HepG2 (cell line): ENCODE data around the gene RNU6-8. TPM values are rescaled to one million over a fixed set of nuclear protein-coding genes. Genes with fewer than 3 reads are reported as not detected.

Experiments used
- GATAD1 ChIP-seq: IDR thresholded peaks from 2 replicates; pipeline ENCODE4 v1.6.1; 2016; ENCODE audit warnings: missing genetic modification reagents, missing compliant biosample characterization
- IKZF5 ChIP-seq: IDR thresholded peaks from 2 replicates; pipeline ENCODE4 v1.6.1; 2018; ENCODE audit warnings: missing genetic modification reagents, mild to moderate bottlenecking, missing compliant biosample characterization
- JUN ChIP-seq: sonication (generic); formaldehyde crosslinking; IDR thresholded peaks from 2 replicates; pipeline ENCODE4 v1.4.0; 2020; ENCODE audit warnings: mild to moderate bottlenecking, missing genetic modification reagents
- KLF16 ChIP-seq, 2 experiments: sonication (generic) in 1 of 2; formaldehyde crosslinking in 1 of 2; IDR thresholded peaks; 2 replicates each; pipeline versions ENCODE4 v1.6.1 to v1.8.0; 2016 to 2023; ENCODE audit warnings: missing genetic modification reagents in 2 of 2, missing compliant biosample characterization in 1 of 2
- MEF2D ChIP-seq: sonication (generic); formaldehyde crosslinking; IDR thresholded peaks from 2 replicates; pipeline ENCODE4 v1.5.1; 2020; ENCODE audit warnings: mild to moderate bottlenecking, missing genetic modification reagents
- NAIF1 ChIP-seq: sonication (generic); formaldehyde crosslinking; IDR thresholded peaks from 2 replicates; pipeline ENCODE4 v1.5.0; 2020; ENCODE audit warnings: mild to moderate bottlenecking, missing genetic modification reagents, borderline replicate concordance
- NCOR1 ChIP-seq: fragments of 200-600 bp; sonication (generic); IDR thresholded peaks from 2 replicates; pipeline ENCODE4 v1.7.0; 2017; ENCODE audit warnings: antibody characterized with exemption, low read length, borderline replicate concordance
- ZBTB43 ChIP-seq: sonication (generic); formaldehyde crosslinking; conservative IDR thresholded peaks from 2 replicates; pipeline ENCODE4 v1.4.0; 2020; ENCODE audit warnings: missing genetic modification reagents
- ZNF20 ChIP-seq: sonication (generic); formaldehyde crosslinking; IDR thresholded peaks from 2 replicates; pipeline ENCODE4 v1.4.0; 2020; ENCODE audit warnings: mild to moderate bottlenecking, moderate library complexity, missing genetic modification reagents
- ZNF205 ChIP-seq: IDR thresholded peaks from 2 replicates; pipeline ENCODE4 v1.6.1; 2018; ENCODE audit warnings: missing biosample characterization, missing genetic modification reagents
- ZNF564 ChIP-seq: sonication (generic); formaldehyde crosslinking; IDR thresholded peaks from 2 replicates; pipeline ENCODE4 v1.8.1; 2023; ENCODE audit warnings: mild to moderate bottlenecking, missing genetic modification reagents
- ZNF747 ChIP-seq: sonication (generic); formaldehyde crosslinking; IDR thresholded peaks from 2 replicates; pipeline ENCODE4 v1.8.1; 2023; ENCODE audit warnings: missing genetic modification reagents, mild to moderate bottlenecking, borderline replicate concordance
- polyA plus RNA-seq, 8 experiments: library from polyadenylated mRNA; depleted of rRNA in 3 of 8; stranded (reverse) in 7 of 8; unstranded in 1 of 8; fragments of >200 nt; fragmentation: Illumina TruSeq in 4 of 8; extraction: Trizol in 4 of 8; gene quantifications; 2 replicates each; pipeline versions ENCODE4 v1.2.1 to v1.2.3, GENCODE V29; 2011 to 2016; ENCODE audit warnings: low read depth in 4 of 8, missing spikeins in 1 of 8, mixed read lengths in 1 of 8; ENCODE audit not compliant: insufficient read depth in 1 of 8
- total RNA-seq, 5 experiments: library from RNA; depleted of rRNA; stranded (reverse); fragments of >200 nt; fragmentation: Illumina TruSeq; extraction: Trizol; gene quantifications; 2 replicates each; pipeline ENCODE4 v1.2.3, GENCODE V29; 2016; ENCODE audit warnings: low read depth in 1 of 5
- TF ChIP-seq, protein P1 (sequence below): fragments of 450-650 bp; IDR thresholded peaks from 2 replicates; pipeline ENCODE4 v1.6.1; 2017
- TF ChIP-seq, protein P2 (sequence below): sonication (generic); formaldehyde crosslinking; IDR thresholded peaks from 2 replicates; pipeline ENCODE4 v1.5.0; 2020; ENCODE audit warnings: missing genetic modification reagents
- TF ChIP-seq, protein P3 (sequence below): sonication (generic); formaldehyde crosslinking; IDR thresholded peaks from 2 replicates; pipeline ENCODE4 v1.4.0; 2020; ENCODE audit warnings: missing genetic modification reagents, borderline replicate concordance
- TF ChIP-seq, protein P4 (sequence below): sonication (generic); formaldehyde crosslinking; IDR thresholded peaks from 2 replicates; pipeline ENCODE4 v1.5.0; 2020; ENCODE audit warnings: mild to moderate bottlenecking, missing genetic modification reagents, moderate library complexity

The RNU6-8 gene
- total and polyA plus RNA-seq, 2 of the 13 experiments (the other 11 are each of a cell fraction or from before 2014, with no cell fraction given) = under 0.01 TPM; not detected in 1

- TF ChIP-seq IKZF5 (CRISPR knock-in tag) = peak; percentile 90
- peak; percentile 95 for TF ChIP-seq ZBTB43 (CRISPR knock-in tag)
- TF ChIP-seq ZNF20 (CRISPR knock-in tag) = peak; percentile 66
- TF ChIP-seq ZNF205 = peak; percentile 96
- peak; percentile 88 for TF ChIP-seq NCOR1
- TF ChIP-seq JUN (CRISPR knock-in tag) = peak; percentile 79
- peak; percentile 90; the same call in 1 of the 2 replicates for TF ChIP-seq MEF2D
- TF ChIP-seq, protein P1, sequence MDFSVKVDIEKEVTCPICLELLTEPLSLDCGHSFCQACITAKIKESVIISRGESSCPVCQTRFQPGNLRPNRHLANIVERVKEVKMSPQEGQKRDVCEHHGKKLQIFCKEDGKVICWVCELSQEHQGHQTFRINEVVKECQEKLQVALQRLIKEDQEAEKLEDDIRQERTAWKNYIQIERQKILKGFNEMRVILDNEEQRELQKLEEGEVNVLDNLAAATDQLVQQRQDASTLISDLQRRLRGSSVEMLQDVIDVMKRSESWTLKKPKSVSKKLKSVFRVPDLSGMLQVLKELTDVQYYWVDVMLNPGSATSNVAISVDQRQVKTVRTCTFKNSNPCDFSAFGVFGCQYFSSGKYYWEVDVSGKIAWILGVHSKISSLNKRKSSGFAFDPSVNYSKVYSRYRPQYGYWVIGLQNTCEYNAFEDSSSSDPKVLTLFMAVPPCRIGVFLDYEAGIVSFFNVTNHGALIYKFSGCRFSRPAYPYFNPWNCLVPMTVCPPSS = no peak
- peak; percentile 89 for TF ChIP-seq ZNF564 (CRISPR knock-in tag)
- TF ChIP-seq, protein P2, sequence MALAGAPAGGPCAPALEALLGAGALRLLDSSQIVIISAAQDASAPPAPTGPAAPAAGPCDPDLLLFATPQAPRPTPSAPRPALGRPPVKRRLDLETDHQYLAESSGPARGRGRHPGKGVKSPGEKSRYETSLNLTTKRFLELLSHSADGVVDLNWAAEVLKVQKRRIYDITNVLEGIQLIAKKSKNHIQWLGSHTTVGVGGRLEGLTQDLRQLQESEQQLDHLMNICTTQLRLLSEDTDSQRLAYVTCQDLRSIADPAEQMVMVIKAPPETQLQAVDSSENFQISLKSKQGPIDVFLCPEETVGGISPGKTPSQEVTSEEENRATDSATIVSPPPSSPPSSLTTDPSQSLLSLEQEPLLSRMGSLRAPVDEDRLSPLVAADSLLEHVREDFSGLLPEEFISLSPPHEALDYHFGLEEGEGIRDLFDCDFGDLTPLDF (CRISPR knock-in tag) = peak; percentile 90
- TF ChIP-seq GATAD1 (CRISPR knock-in tag) = peak; percentile 76
- TF ChIP-seq ZNF747 (CRISPR knock-in tag) = peak; percentile 75; the same call in 1 of the 2 replicates
- TF ChIP-seq, protein P3, sequence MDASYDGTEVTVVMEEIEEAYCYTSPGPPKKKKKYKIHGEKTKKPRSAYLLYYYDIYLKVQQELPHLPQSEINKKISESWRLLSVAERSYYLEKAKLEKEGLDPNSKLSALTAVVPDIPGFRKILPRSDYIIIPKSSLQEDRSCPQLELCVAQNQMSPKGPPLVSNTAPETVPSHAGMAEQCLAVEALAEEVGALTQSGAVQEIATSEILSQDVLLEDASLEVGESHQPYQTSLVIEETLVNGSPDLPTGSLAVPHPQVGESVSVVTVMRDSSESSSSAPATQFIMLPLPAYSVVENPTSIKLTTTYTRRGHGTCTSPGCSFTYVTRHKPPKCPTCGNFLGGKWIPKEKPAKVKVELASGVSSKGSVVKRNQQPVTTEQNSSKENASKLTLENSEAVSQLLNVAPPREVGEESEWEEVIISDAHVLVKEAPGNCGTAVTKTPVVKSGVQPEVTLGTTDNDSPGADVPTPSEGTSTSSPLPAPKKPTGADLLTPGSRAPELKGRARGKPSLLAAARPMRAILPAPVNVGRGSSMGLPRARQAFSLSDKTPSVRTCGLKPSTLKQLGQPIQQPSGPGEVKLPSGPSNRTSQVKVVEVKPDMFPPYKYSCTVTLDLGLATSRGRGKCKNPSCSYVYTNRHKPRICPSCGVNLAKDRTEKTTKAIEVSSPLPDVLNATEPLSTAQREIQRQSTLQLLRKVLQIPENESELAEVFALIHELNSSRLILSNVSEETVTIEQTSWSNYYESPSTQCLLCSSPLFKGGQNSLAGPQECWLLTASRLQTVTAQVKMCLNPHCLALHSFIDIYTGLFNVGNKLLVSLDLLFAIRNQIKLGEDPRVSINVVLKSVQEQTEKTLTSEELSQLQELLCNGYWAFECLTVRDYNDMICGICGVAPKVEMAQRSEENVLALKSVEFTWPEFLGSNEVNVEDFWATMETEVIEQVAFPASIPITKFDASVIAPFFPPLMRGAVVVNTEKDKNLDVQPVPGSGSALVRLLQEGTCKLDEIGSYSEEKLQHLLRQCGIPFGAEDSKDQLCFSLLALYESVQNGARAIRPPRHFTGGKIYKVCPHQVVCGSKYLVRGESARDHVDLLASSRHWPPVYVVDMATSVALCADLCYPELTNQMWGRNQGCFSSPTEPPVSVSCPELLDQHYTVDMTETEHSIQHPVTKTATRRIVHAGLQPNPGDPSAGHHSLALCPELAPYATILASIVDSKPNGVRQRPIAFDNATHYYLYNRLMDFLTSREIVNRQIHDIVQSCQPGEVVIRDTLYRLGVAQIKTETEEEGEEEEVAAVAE (CRISPR knock-in tag) = peak; percentile 87
- TF ChIP-seq KLF16 (CRISPR knock-in tag; IDR thresholded peaks at IDR 0.05) = peak in 1 of 2 experiments; percentile 97; a peak in 2 of 4 replicates
- peak; percentile 99 for TF ChIP-seq NAIF1 (CRISPR knock-in tag)
- TF ChIP-seq, protein P4, sequence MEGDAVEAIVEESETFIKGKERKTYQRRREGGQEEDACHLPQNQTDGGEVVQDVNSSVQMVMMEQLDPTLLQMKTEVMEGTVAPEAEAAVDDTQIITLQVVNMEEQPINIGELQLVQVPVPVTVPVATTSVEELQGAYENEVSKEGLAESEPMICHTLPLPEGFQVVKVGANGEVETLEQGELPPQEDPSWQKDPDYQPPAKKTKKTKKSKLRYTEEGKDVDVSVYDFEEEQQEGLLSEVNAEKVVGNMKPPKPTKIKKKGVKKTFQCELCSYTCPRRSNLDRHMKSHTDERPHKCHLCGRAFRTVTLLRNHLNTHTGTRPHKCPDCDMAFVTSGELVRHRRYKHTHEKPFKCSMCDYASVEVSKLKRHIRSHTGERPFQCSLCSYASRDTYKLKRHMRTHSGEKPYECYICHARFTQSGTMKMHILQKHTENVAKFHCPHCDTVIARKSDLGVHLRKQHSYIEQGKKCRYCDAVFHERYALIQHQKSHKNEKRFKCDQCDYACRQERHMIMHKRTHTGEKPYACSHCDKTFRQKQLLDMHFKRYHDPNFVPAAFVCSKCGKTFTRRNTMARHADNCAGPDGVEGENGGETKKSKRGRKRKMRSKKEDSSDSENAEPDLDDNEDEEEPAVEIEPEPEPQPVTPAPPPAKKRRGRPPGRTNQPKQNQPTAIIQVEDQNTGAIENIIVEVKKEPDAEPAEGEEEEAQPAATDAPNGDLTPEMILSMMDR (CRISPR knock-in tag) = no peak; the same call in 1 of the 2 replicates
Observed at GRCh38 chr14:32202998-32203882, at the start of gene RNU6-8 (continued).
